GM18868 (cell line): ENCODE data around the gene SRD5A1.

Source experiments
- ATAC-seq: cut with Tn5 transposase; IDR thresholded peaks from one replicate; pipeline ENCODE4 v1.9.1; 2021; ENCODE audit warnings: mild to moderate bottlenecking, moderate library complexity; ENCODE audit not compliant: unreplicated experiment

SRD5A1 gene

DNA sequence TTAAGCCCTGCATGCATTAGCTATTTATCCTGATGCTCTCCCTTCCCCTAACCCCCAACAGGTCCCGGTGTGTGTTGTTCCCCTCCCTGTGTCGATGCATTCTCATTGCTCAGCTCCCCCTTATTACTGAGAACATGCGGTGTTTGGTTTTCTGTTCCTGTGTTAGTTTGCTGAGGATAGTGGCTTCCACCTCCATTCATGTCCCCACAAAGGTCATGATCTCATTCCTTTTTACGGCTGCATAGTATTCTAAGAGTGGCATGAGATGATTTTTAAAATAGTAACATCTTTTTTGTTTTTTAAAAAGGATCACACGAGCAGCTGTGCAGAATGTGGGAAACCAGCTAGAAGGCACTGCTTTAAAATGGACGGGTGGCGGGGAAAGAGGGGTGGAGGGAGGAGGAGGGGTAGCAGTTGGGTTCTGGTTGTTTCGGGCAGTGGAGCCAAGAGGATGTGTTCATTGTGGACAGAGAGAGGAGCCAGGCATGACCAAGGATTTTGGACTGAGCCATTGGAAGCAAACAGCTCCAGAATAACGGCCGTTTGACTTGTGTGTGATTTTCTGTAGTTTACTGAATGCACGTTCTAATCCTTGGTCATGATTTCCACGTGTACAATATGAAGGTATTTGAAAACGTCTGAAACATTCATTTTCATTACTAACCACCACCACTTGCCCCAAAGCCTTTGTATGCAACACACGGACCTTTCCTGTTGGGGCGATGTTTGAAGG, 78.3 kb downstream of the SRD5A1 start:
- no peak for ATAC-seq

- ATAC-seq: peak; percentile 19
Measured at GRCh38 chr5:6712142-6712576, 78.9 kb downstream of the SRD5A1 start.

GRCh38 chr5:6712577-6713273, 79.5 kb downstream of the SRD5A1 start:
- ATAC-seq: peak; percentile 65

DNA sequence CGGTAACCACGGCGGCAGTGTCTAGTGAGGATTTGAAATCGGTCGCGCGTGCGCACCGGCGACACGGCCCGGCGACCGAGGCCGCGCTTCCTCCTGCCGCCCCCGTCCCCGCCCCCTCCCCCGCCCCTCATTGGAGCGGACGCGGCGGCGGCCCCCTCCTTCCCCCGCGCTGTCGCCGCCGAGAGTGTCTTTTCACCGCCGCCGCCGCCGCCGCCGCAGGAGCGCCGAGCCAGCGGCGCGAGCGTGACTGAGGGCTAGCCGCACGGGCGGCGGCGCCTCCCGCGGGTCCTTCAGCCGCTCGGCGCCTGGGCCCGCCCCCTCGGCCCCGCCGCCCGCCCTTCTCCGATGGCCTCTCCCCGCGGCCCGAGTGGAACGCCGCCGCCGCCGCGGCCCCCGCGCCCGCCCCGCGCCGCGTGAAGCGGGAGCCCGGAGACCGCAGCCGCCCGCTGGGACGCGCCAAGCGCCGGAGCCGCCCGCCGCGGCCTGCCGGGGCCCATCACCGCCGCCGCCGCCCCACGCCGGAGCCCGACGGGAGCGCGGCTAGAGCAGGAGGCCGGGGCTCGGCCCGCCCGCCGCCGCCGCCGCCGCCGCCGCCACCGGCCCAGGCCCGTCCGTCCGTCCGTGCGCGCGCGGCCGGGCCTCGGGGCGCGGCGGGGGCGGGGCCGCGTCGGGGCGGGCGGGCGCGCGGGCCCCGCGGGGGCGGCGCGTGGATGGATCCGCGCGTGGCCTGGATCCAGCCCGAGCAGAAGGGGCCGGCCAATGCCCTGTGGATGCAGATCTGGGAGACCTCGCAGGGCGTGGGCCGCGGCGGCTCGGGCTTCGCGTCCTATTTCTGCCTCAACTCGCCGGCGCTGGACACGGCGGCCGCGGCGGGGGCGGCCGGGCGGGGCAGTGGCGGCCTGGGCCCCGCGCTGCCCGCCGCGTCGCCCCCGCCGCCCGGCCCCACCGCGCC, 80.3 kb downstream of the SRD5A1 start, which contains the start of gene TENT4A:
Gene TENT4A (plus strand): TSS at position 159 of the 952 bp plus-strand sequence. CDS start 552 bp downstream, at position 711.
- ATAC-seq: no peak

GRCh38 chr5:6714226-6715041, 81.2 kb downstream of the SRD5A1 start:
- no peak for ATAC-seq

DNA sequence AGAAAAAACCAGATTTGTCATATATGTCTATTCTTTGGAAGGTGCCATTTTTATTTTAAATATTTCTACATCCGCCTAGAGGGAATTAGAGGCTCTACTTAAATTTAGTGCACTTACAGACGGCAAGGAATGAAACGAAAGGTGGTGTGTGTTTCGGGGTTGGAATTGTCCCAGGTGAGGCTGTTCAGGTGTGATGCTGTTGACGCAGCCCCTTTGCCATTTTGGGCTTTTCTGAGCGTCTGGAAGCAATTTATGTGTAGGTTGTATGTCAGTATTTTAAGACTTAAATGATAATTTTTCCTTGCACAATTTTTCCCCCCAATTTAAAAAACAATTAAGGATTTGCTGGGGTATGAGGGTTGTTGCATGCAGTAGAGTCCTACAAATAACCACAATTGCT, 82.0 kb downstream of the SRD5A1 start:
- ATAC-seq: no peak

DNA sequence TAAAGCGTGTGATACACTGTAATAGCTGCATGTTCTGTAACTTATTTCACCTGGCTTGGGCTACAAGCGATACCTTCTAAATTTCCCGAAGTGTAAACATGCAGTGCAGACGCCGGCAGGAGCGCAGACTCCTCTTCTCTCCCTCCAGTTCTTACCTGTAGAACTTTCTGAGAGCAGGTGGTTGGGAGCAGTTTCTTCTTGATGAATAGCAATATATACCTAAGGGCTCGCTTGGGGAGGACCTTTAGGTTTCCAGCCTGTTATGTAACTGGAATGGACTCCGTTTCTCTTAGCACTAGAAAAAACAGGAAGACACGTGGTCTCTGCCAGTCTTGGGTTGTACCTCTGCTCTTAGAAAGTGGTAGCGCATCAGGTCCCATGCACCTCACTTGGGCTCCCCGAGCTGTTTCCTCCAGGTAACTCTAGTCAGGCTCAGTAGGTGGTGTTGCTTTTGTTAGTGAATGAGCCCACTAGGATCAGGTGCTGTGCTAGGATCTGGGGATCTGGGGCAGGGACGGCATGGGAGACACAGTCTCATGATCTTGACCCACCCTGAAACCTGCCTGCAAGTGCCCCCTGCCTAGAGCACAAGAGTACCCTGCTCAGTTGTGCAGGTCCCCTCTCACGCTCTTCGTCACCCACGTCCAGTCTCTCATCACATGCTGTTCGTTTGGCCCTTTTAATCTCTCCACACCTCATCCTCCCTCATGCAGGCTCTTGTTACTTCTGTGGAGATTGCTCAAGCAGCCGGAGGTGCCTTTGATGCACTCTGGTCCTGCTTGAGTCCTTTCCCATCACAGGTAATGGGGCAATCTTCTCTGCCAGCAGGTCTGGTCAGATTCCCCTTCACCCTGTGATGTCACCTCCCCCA, 82.8 kb downstream of the SRD5A1 start:
- no peak for ATAC-seq

- ATAC-seq: no peak
Measured at GRCh38 chr5:6716629-6717149, 83.4 kb downstream of the SRD5A1 start.

DNA sequence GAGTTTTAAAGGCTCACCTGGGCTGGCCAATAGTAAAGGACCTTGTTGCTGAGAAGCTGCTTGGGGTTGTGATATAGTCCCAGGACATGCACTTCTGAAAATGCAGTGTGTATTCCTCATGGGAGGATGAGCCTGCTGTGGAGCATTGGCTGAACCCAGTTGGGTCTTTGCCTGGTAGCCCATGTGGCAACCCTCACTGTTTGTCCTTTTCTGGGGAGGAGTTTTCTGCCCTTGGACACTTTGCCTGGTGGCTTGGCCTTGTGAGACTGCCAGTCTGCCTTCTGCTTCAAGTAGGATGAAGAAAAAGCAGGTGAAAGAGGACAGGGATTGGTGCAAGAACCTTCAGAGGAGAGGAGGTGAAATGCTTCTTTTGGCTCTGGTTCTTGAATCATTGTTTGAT, 84.0 kb downstream of the SRD5A1 start:
- ATAC-seq: no peak

DNA sequence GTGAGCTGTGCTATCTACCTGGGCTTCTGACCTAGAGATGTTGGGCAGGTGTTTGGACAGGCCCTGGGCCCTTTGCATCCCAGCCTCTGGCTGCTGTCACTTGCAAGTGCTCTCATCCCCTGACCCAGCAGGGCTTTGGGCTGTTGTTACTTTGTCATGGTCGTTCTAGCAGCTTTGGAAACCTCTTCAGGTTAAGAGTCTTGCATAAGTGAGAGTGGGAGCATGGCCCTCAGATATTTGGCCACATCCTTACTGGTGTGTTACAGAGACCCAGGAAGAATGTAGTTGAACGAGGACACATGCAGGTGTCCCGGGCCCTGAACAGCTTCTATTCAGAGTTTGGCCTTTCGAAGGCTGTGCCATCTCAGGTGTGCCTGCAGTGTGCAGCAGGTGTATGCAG, 84.4 kb downstream of the SRD5A1 start:
- no peak for ATAC-seq

- peak; percentile 30 for ATAC-seq
Measured at GRCh38 chr5:6718161-6718681, 85.0 kb downstream of the SRD5A1 start.

DNA sequence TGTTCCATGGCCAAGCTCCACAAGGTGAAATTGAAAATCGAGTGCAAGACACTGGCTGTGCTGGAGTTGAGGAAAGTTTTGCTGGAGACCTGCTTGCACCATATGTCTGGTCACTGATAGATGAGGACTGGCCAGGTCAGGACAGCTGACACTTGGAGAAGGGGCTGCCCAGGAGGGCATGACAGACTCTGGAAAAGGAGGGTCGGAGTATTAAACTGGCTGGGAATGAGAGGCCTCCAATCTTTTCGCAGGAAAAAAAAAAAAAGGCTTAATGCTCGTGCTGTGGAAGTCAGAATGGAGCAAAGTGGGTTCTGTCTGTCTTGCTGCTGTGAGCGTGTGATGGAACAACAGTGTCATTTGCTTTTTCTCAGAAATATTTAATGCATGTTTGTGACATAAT, 85.5 kb downstream of the SRD5A1 start:
- ATAC-seq: no peak

DNA sequence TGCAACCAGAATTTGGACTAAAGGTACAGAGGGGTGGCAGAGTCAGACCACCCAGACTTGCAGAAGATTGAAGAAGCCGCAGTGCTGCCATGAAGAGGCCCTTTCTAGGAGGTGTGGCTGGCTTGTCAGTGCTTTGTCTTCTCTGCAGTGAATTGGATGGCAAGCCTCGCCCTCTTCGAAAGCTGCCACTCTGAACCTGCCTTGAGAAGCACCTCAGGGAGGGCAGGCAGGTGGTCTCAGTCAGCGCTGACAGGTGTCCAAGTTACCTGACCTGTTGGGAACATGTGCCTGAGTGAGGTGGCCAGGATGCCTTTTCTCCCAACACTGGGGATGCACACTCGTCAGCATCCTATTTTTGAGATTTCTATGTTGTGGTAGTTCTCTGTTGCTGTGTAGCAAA, 86.2 kb downstream of the SRD5A1 start:
- no peak for ATAC-seq

DNA sequence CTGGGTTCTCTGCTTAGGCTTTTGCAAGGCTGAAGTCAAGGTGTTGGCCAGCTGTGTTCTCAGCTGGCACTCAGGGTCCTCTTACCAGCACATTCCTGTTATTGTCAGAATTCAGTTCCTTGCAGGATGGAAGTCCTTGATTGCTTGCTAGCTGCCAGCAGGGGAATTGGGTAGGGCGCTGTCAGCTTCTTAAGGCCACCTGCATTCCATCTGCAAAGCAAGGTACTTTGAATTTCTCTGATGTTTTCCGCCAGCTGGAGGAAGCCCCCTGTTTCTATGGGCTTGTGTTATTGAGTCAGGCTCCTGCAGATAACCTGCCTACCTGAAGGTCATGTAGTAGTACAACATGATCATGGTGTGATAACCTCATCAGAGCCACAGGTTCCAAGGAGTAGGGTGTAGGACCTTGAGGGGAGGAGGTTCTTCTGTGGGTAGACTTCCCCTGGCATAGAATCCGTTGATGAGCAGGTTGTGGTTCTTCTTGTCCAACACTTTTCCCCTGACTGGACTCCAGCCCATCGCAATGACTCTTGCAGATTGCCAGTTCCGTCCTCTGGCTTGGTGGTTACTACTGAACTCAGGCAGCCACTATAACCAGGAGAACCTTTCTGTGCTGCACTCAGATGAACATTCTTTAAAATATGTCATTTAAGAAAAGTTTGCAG, 86.8 kb downstream of the SRD5A1 start:
- ATAC-seq: no peak

- no peak for ATAC-seq
Measured at GRCh38 chr5:6720561-6720921, 87.3 kb downstream of the SRD5A1 start.

DNA sequence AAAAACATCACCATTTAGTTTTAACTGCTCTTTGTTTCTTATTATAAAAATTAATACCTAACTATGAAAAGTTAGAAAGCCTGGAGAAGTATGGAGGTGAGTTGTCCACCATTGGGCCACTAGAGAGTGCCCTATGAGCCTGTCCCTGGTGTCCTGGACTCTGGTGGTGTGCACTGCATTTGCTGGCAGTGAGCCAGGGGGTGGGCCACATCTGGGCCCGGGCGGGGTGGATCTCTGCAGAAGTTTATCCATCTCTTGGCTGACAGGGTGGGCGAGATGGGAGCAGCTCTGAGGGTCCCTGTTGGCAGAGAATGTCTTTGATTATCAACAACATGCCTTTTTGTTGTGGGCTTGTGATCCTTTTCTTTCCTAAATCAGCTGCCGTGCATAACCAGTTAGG, 88.2 kb downstream of the SRD5A1 start:
- no peak for ATAC-seq

DNA sequence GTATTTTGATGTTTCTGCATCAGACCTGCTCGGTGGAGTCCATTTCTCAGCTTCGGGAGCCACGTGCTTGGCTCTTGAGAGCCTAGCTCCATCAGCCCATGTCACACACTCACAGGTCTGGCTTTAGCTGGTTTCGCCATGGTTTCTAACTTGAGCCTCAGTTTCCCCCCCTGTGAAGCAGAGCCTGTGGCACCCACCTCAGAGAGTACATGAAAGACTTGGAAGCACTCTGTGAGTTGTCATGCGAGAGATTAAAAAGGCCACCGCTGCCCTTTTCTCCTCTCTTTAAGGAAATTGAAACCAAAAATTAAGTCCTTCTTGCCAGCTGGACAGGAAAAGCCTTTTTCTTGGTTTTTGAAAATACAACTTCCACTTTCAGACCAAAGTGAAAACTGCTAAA, 88.8 kb downstream of the SRD5A1 start:
- ATAC-seq: peak; percentile 63

- ATAC-seq: no peak
Measured at GRCh38 chr5:6723122-6723815, 90.0 kb downstream of the SRD5A1 start.
